HG02642 (cell line): Measurements from ENCODE around the gene ARL13B.
"Not testable (repeated sequence)": the region's sequence is repeated elsewhere in the genome, so short reads cannot be mapped to it uniquely, and the experiment has no call there.

Experiments used
- ATAC-seq: cut with Tn5 transposase; IDR thresholded peaks from one replicate; pipeline ENCODE4 v1.9.1; 2021; ENCODE audit warnings: mild to moderate bottlenecking; ENCODE audit not compliant: unreplicated experiment, poor library complexity

Gene ARL13B

DNA sequence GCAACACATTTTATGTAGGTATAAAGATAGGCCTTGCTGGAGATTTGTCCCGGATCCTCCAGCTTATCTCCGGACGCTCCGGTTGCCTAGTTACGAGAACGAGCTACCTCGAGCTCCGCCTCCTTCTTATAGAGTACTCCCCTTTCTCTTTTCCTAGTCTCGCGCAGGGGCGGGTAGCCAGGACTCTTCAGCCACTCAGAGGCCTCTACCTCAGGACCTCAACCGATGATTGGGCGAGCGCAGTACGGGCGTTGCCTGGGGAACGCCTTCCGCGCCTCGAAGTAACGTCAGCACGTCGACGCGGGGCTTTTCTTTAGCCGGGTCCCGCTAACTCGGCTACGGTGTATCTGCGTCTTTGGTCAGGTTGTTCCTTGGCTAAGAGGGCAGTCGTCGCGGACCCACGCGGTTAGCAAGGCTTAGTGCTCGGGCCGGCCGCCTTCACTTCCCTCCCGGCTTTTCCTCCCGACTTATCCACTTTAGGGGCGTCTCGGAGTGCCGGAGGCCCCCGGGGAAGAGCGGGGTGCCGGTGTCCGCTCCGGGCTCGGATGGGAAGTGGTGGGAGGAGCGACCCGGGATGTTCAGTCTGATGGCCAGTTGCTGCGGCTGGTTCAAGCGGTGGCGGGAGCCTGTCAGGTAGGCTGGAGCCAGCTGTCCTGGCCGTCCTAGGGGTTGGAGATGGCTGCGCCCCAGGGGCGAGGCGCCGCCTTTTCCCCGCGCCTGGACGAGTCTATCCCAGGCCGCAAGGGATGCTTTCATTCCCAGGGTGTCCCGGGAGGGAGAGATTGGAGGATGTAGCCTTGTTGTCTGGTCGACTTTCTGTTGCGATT lies at the start of gene ARL13B:
Gene ARL13B, plus strand, starts transcription at position 306 of the 827 bp plus-strand sequence. Its CDS starts 269 bp downstream, at position 575.
- peak; percentile 100 for ATAC-seq

GRCh38 chr3:93931597-93932229 lies 48.2 kb upstream of the ARL13B start:
- no peak for ATAC-seq

DNA sequence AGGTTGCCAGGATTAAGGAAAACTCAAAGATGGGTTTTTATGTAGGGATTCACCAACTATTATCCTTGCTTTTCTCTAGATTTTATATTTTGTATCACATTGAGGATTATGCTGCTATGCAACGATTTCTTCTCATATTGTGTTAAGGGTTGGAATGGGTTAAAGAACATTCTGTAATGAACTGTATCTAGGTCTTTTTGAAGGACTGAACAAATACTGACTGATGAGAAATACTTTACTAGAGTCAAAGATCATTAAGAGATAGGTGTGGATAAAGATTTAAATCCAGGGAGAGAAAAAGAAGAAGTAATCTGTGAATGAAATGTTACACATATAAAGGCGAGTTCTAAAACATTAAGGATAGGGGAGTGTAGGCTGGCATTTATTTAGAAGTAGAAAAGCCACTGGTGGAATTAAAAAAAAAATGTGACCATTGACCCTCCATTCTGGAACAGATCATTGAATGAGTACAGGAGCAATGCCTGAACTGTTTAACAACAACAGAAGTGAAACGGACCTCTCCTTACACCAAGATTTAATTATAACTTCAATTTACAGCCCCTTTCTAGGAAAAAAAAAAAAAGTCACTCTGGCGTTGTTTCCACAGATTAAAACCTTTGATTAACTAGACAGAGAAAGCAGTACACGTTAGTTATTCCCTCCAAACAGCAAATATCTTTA lies 45.4 kb upstream of the ARL13B start:
- no peak for ATAC-seq

DNA sequence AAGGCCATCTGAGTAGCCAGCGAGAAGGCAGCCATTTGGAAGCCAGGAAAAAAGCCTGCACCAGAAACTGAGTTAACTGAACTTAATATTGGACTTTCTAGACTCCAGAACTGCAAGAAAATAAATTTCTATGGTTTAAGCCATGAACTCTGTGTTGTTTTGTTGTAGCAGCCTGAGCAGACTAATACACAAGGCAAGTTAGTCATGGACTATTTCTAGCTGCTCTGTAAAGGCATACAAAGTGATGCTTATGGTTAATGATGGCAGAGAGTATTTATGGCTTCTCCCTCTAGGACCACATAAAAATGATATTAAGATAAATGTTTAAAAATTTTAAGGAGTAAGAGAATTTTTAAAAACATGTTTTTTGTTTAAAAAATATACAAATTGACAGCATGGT lies 43.4 kb upstream of the ARL13B start:
- no peak for ATAC-seq

- not testable (repeated sequence) for ATAC-seq
Measured at GRCh38 chr3:93937485-93937884, 42.5 kb upstream of the ARL13B start.

DNA sequence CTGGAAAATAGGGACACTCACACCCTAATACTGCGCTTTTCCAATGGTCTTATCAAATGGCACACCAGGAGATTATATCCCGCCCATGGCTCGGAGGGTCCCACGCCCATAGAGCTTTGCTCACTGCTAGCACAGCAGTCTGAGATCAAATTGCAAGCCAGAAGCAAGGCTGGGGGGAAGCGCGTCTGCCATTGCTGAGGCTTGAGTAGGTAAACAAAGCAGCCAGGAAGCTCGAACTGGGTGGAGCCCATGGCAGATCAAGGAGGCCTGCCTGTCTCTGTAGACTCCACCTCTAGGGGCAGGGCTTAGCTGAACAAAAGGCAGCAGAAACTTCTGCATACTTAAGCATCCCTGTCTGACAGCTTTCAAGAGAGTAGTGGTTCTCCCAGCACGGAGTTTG lies 30.0 kb upstream of the ARL13B start:
- not testable (repeated sequence) for ATAC-seq

GRCh38 chr3:93961026-93961425 lies 18.9 kb upstream of the ARL13B start:
- ATAC-seq = no peak

DNA sequence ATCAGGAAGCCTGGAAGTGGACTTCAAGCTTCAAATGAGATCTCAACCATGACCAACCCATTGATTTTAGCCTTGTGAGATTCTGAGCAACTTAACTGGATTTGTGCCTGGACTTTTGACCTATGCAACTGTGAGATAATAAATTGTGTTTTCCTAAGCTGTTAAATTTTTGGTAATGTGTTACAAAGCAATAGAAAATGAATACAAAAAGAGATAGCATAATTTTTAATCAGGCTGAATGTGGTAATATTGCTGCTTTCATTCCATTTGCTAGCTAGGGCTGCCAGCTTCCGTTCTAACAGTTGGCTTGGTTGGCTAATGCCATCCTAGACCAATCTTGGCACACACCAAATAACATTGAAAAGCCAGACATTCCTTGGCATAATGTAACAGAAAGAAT lies 18.5 kb upstream of the ARL13B start:
- no peak for ATAC-seq

- no peak for ATAC-seq
Measured at GRCh38 chr3:93962798-93963197, 17.2 kb upstream of the ARL13B start.

- not testable (repeated sequence) for ATAC-seq
Measured at GRCh38 chr3:93965106-93965505, 14.8 kb upstream of the ARL13B start.

DNA sequence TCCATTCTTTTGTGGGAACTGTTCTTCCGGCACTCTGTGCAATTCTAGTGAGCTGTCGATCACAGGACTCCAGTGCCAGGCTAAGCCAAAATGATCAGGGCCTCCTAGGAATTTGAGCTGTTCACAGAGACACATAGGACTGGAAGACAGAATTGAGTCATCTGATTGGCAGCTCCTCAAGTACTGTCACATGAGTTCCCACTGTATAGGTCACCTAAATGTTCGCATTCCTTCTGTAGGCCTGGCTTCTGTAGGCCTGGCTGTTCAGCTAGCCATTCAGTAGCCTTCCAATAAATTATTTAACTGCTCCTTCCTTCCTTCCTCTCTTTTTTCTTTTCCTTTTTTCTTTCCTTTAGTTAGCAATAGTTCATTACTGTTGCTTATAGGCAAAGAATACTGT lies 10.5 kb upstream of the ARL13B start:
- no peak for ATAC-seq

DNA sequence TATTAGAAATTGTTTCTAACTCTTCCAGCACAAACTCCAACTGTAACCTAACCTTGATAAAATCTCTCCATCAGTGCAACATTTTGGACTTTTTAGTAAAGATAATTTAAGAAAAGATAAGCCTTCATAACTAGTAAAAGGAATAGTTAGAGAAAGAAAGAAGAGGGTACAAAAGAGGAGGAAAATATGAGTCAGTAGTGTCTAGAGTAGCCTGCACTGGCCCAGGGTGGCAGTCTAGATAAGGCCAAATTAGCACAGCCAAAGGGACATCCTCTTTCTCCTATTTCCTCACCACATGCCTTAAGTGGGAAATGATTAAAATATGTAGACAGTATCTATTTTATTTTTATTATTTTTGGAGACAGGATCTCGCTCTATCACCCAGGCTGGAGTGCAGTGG lies 10.0 kb upstream of the ARL13B start:
- ATAC-seq = no peak

DNA sequence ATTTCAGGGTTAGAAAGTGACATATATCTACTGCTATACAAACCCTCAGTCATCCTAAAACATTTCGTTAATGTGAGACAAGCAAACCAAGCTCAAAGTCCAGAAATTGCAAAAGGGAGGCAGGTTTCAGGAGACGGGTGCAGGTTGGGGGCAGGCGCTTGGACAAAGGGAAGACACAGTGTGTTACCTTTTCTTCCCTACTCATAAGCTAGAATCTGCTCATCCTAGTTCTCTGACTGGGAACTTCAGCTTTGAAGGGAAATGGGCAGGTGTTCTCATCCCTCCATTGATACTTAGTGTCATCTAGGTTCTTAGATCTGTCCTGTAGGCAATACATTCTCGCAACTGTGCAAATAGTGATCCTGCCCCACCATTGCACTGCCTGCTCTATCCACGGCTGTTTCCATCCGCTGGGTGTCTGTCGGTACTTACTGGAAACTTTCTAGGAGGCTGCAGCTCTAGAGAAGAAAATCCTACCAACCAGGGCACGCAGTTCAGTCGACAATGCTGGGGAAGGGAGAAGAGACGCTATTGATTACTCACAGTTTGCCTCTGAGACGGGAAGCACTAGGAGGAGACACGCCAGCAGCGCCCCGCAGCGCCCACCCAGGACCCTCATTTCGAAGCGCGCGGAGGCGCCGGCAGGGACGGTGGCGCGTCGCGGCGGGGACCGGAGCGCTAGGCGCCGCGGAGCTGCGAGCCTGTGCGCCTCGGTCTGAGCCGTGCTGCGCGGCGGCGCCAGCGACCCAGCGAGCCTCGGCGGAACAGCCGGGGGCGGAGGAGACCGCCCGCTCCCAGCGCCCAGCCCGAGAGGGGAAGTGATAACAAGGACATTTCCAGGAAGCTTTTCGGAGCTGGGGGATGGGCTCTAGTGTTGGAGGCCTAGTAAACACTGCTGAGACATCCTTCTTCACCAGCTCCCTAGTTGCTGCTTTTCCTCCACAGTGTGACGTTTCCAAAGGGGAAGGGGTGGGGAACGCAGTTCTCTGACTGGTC lies 6.5 kb upstream of the ARL13B start, which contains the start of gene PROS1:
Gene PROS1, minus strand, starts transcription at position 766 of the 996 bp plus-strand sequence. Its CDS starts 147 bp downstream, at position 619.
- ATAC-seq = peak; percentile 92

- ATAC-seq = no peak
Measured at GRCh38 chr3:93981649-93982048, 1.7 kb downstream of the ARL13B start.

- ATAC-seq = no peak
Measured at GRCh38 chr3:93983408-93983807, 3.5 kb downstream of the ARL13B start.

- ATAC-seq = no peak
Measured at GRCh38 chr3:93984618-93985017, 4.7 kb downstream of the ARL13B start.

GRCh38 chr3:93988283-93988682 lies 8.3 kb downstream of the ARL13B start:
- ATAC-seq = no peak

DNA sequence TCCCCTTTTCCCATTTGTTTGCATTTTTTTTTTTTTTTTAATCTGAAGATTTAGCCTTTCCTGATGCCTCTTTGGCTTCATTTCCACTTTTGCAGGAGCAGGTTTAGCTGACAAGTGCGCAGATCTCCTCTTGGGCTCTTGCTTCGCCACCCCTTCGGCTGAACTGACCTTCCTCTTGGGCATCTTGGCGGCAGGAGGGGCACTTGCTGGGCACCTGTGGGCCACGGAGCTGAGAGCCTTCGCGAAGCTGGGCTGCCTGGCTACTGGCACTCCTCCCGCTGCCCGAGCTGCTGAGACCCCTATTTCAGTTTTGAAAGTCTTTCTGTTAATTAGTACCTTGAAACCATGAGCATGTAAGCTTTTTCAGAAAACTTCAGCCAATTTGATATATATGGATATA lies 8.8 kb downstream of the ARL13B start:
- ATAC-seq = no peak

GRCh38 chr3:93989241-93989640 lies 9.3 kb downstream of the ARL13B start:
- no peak for ATAC-seq

- no peak for ATAC-seq
Measured at GRCh38 chr3:93991631-93992030, 11.7 kb downstream of the ARL13B start.
